ENCODE data around the gene WDR7. TPM values are rescaled to one million over a fixed set of nuclear protein-coding genes. Genes with fewer than 3 reads are reported as not detected.
A peak's percentile ranks its signal among the peaks of the same experiment; 100 is the strongest.

Gene WDR7
- 28.4 and 32.2 TPM in 2 replicates for total RNA-seq

DNA sequence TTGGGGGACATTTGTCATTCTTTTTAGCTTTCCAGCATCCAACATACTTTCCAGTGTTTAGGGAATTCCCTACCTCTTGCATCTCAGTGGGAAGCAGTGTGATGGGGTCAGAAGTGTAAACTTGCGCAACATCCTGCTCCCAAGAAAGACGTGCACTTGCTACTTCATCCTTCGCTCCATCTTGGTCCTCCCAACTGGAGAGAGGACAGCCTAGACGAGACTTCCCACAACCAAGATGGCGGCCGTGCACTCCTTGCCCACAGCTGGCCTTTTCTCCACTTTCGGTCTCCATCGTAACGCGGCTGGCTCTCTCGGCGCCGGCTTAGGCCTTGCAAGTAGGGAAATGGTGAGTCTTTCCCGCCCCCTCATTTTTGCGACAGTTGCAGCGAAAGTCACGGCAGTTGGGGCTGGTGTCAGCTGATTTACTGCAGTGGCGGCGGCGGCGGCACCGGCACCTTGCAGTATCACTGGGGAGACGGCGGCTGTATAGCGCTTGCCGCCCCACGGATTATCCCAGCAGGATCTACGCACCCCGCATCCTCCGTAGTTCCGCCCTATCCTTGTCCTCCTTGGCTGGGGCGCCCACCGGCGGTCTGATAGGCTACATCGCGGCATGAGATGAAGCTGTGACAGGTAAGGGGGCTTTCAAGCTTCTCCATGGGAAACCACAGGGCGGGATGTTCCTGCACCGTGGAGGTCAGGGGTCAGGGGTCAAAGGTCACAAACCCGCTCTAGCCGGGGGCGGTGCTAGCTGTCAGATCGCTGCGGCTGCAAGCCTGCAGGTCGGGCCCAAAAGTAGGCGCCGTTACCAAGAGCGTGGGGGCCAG is at the start of gene WDR7:
TSS of gene WDR7 (plus strand) at position 416 of the 827 bp plus-strand sequence. CDS start 21,157 bp downstream, outside the sequence.
- peak; percentile 94 for DNase-seq (ENCODE audit: low spot score)
- peak within 1 kb of the TSS; percentile 94 for H3K27ac Mint-ChIP-seq
- intact Hi-C loops (cut with micrococcal nuclease), result loop anchor here (1.0 to 5.0 kb wide), 7 partner anchors 13 to 981 kb away; partner anchors contain the start of genes FECH and TXNL1
- H3K36me3 Mint-ChIP-seq (ENCODE audit: low read depth), result peaks cover 11% of the 10 kb centered on the region
- H3K27me3 Mint-ChIP-seq (ENCODE audit: insufficient read depth), result no peaks in the 10 kb centered on the region
- H3K4me3 Mint-ChIP-seq, result peak within 1 kb of the TSS; percentile 89
- peaks cover 4% of the 10 kb centered on the region for H3K9me3 Mint-ChIP-seq
- peaks cover 72% of the 10 kb centered on the region for H3K4me1 Mint-ChIP-seq (ENCODE audit: low read depth)

DNA sequence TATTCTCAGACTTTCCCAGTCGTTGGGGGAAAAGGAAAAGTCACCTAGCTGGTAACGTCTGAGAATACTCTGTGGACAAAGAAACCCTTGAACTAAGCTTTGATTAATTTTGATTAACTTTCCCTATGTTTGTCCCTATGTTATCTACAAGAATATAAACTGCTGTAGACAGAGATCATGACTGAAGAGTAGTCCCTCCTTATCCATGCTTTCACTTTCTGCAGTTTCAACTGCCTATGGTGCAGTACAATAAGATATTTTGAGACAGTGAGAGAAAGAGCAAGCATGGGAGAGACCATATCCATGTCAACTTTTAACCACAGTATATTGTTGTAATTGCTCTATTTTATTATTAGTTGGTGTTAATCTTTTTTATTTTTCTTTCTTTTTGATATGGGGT is 44.5 kb upstream of the WDR7 start:
- Mint-ChIP-seq H3K4me3 (no peak overlapping the region), H3K36me3 (ENCODE audit: low read depth) (peaks cover 21% of the 10 kb centered on the region)

DNA sequence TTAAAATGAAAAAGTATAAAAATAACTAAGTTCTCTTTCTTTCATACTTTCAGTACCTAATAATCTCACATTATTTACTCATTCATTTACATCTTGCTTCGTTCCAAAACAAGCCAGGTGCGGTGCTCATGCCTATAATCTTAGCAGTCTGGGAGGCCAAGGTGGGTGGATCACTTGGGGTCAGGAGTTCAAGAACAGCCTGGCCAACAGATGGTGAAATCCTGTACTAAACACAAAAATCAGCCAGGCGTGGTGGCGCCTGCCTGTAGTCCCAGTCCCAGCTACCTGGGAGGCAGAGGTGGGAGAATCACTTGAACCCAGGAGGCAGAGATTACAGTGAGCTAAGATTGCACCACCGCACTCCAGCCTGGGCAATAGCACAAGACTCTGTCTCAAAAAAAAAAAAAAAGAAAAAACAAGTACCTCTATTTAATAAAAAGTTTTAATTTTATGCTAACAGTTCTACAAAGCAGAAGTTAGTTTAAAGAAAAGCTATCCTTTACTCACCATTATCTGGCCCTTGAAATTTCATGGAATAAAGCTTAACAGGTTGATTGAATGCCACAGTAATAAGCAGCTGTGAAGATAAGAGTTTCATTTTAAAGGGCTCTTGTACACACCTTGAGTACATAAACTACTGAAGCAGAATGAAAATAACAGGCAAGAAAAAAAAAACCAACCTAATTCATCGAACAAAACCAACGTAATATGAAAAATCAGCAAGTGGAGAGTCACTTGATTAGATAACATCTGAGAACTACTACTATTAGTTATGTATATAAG is 35.2 kb upstream of the WDR7 start:
- H3K4me3 Mint-ChIP-seq, result no peak overlapping the region
- peaks cover 43% of the 10 kb centered on the region for H3K36me3 Mint-ChIP-seq (ENCODE audit: low read depth)

More for the DNA sequence above, 44.5 kb upstream of the WDR7 start:
- H3K4me1 Mint-ChIP-seq (ENCODE audit: low read depth), result no peaks in the 10 kb centered on the region
- H3K27me3 Mint-ChIP-seq (ENCODE audit: insufficient read depth), result no peaks in the 10 kb centered on the region
- intact Hi-C loops (cut with micrococcal nuclease), result no loop called here
- H3K27ac Mint-ChIP-seq, result no peak overlapping the region
- H3K9me3 Mint-ChIP-seq, result no peaks in the 10 kb centered on the region
- no peak for DNase-seq (ENCODE audit: low spot score)

DNA sequence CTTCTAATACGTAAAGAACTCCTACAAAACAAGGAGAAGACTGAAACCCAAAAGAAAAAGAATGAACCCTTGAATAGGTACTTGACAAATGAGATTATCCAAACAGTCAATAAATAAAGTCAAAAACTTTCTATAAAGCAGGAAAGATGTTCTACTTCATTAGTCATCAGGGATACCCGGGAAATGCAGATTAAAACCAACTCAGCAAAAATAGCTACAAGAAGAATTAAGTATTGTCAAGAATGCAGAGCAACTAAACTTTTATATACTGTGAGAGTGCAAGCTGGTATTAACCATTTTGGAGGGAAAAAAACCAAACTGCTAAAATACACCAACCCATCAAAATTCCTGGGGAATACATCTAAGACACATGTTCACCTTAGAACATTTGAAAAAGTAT is 23.2 kb upstream of the WDR7 start:
- DNase-seq (ENCODE audit: low spot score), result no peak
- H3K27me3 Mint-ChIP-seq (ENCODE audit: insufficient read depth), result no peaks in the 10 kb centered on the region
- H3K4me3 Mint-ChIP-seq, result no peak overlapping the region
- no peak overlapping the region for H3K27ac Mint-ChIP-seq
- peaks cover 16% of the 10 kb centered on the region for H3K36me3 Mint-ChIP-seq (ENCODE audit: low read depth)
- intact Hi-C loops (cut with micrococcal nuclease), result no loop called here
- peaks cover 31% of the 10 kb centered on the region for H3K4me1 Mint-ChIP-seq (ENCODE audit: low read depth)
- no peaks in the 10 kb centered on the region for H3K9me3 Mint-ChIP-seq

More for the DNA sequence above, 35.2 kb upstream of the WDR7 start:
- no peak for DNase-seq (ENCODE audit: low spot score)
- H3K9me3 Mint-ChIP-seq, result no peaks in the 10 kb centered on the region
- intact Hi-C loops (cut with micrococcal nuclease), result no loop called here
- H3K4me1 Mint-ChIP-seq (ENCODE audit: low read depth), result no peaks in the 10 kb centered on the region
- H3K27ac Mint-ChIP-seq, result no peak overlapping the region
- no peaks in the 10 kb centered on the region for H3K27me3 Mint-ChIP-seq (ENCODE audit: insufficient read depth)

DNA sequence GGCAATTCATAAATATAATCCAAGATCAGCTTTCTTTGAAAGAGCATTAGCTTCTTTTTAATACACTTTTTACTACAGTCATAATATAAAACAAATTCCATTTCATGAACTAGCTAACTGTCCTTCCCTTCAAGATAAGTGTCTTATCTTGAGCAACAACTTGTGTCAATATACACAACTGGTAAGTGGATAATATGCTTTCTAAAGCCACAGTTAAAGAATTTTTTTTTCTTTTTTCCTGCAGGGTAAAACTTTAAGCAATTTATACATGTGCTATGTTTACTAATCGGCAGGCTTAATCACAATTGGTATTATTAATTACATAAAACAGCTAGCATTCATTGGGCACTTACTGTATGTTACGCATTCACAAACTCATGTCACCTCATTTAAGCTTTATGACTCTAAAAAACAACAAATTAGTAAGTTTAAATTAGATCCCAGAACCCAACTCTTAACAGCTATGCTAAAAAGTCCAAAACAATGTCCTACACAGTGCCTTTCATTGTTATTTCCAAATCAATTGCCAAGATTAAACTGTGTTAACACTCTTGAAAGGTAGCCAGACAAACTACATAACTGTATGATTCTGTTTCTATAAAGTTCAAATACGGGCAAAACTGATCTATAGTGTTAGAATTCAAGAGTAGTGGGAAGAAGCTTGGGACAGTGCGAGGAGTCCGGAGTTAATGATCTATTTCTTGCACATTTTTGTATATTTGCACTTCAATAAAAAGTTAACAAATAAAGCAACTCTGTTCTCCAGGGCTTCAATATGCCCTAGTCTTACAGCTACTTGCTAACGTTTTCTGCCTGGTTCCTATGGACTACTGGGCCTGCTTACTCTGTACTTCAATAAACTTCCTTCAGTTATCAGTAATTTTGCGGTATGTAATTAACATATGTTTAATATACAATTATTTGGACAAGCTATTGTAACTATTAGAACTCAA is 18.8 kb upstream of the WDR7 start:
- peaks cover 55% of the 10 kb centered on the region for H3K4me1 Mint-ChIP-seq (ENCODE audit: low read depth)

DNA sequence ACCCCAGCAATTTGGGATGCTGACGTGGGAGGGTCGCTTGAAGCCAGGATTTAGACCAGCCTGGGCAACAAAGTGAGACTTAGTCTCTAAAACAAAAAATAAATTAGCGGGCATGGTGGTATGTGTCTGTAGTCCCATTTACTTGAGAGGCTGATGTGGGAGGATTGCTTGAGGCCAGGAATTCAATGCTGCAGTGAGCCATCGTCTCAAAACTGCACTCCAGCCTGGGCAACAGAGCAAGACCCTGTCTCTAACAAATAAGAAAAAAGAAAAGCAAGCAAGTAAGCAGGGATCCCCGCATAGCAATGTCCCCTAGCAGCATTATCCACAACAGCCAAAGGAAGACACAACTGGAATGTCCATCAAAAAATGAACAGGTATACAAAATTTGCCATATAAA is 16.2 kb upstream of the WDR7 start:
- H3K36me3 Mint-ChIP-seq (ENCODE audit: low read depth), result peaks cover 26% of the 10 kb centered on the region
- no peak for DNase-seq (ENCODE audit: low spot score)
- intact Hi-C loops (cut with micrococcal nuclease), result loop anchor here (5.0 kb wide), 3 partner anchors 367 to 1407 kb away; partner anchors contain the start of genes NEDD4L and TCF4
- H3K27me3 Mint-ChIP-seq (ENCODE audit: insufficient read depth), result no peaks in the 10 kb centered on the region
- H3K4me1 Mint-ChIP-seq (ENCODE audit: low read depth), result peaks cover 63% of the 10 kb centered on the region
- no peaks in the 10 kb centered on the region for H3K9me3 Mint-ChIP-seq
- H3K4me3 Mint-ChIP-seq, result peak overlapping the region; percentile 8
- H3K27ac Mint-ChIP-seq, result no peak overlapping the region

More for the DNA sequence above, 18.8 kb upstream of the WDR7 start:
- intact Hi-C loops (cut with micrococcal nuclease), result no loop called here
- Mint-ChIP-seq H3K36me3 (ENCODE audit: low read depth) (peaks cover 22% of the 10 kb centered on the region), H3K4me3 (no peak overlapping the region), H3K27ac (no peak overlapping the region), H3K9me3 (no peaks in the 10 kb centered on the region), H3K27me3 (ENCODE audit: insufficient read depth) (no peaks in the 10 kb centered on the region)
- no peak for DNase-seq (ENCODE audit: low spot score)

DNA sequence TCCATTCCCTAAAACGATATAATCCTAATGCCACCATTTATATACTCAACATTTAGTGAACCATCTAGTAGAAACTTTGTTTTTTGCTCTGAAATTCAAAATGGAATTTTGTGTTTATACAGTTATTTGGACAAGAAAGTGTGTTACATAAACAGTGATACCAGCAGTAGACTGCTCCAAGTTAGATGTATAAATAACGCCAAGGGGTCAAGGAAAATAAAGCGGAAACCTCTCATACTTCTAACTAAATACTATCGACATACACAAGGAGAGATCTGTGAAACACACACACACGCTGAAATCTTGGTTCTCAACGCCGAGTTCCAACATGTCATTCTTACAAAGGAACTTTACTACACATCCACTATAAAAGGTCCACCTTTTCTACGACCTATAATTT is 14.0 kb upstream of the WDR7 start:
- peak overlapping the region; percentile 97 for H3K27ac Mint-ChIP-seq
- no peaks in the 10 kb centered on the region for H3K27me3 Mint-ChIP-seq (ENCODE audit: insufficient read depth)
- peak overlapping the region; percentile 99 for H3K4me3 Mint-ChIP-seq
- no peaks in the 10 kb centered on the region for H3K9me3 Mint-ChIP-seq
- H3K36me3 Mint-ChIP-seq (ENCODE audit: low read depth), result peaks cover 26% of the 10 kb centered on the region
- DNase-seq (ENCODE audit: low spot score), result no peak
- intact Hi-C loops (cut with micrococcal nuclease), result loop anchor here (2.0 to 5.0 kb wide), 4 partner anchors 365 to 1405 kb away; partner anchors contain the start of genes NEDD4L and TCF4
- peaks cover 55% of the 10 kb centered on the region for H3K4me1 Mint-ChIP-seq (ENCODE audit: low read depth)

DNA sequence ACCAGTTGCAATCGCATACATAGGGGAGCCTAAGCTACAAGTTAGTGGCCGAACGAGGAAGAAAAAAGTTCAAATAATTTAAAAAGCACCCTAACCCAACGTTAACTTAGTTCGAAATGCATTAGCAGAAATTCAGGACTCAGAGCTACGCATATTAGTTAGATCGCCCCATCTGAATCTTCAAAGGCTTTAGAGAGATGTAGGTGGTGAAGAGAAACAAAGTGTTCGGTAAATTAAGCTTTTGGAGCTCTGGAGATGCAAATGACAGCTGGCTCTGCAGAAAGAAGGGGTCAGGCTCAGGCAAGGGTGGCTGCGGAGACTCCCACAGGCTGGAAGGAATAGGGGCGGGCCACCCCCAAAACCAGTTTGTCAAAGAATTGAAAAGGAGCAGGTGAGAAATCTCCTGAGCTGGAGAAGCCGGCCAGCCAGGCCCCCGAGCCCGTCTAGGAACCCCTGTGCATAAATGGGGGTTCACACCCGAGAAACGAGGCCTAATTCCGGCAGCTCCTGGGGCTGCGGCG is 13.4 kb upstream of the WDR7 start:
- intact Hi-C loops (cut with micrococcal nuclease), result loop anchor here (1.0 to 5.0 kb wide), 7 partner anchors 14 to 1405 kb away; partner anchors contain the start of genes NARS1, NEDD4L, TCF4 and WDR7
- Mint-ChIP-seq H3K27me3 (ENCODE audit: insufficient read depth) (no peaks in the 10 kb centered on the region), H3K4me1 (ENCODE audit: low read depth) (peaks cover 55% of the 10 kb centered on the region), H3K4me3 (peak overlapping the region; percentile 99), H3K27ac (peak overlapping the region; percentile 97), H3K9me3 (no peaks in the 10 kb centered on the region), H3K36me3 (ENCODE audit: low read depth) (peaks cover 22% of the 10 kb centered on the region)
- DNase-seq (ENCODE audit: low spot score), result no peak

DNA sequence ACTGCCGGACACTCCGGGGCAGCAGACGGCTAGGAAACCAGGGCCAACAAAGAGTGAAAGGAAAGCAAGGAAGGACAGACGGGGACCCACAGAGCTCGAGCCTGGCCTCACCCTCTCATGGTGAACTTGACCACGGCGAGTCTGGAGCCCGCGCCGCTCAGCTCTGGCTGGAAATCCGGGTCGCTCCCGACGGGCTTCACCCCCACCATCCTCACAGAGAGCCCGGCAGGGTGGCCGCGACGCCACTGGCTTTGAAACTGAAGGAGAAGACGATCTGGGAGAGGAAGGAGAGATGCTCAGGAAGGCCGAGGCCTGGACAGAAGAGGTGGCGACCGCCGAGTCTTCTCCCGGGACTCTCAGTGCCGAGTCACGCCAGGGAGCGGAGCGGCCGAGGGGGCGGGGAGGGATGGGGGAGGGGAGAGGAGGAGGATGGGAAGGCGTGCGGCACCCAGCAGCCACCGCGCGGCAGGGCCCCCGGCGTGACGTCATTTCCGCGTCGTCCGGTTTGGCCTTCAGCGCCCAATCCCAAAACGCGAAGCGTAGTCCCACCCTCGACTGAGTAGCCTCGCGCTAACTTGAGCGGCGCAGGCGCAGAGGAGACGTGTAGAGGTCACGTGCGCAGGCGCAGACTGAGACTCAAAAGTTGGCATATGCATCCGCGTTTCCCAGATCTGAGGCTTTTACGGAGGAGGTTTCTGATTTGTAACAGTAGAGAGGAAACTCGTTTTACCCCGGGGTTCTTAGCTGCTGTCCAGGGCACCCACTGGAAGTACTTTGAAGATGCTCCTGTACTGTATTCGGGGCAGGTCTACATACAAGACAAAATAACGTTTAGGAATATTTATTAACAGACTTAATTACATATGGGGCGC is 12.7 kb upstream of the WDR7 start, which contains the start of gene TXNL1:
TSS of gene TXNL1 (minus strand) at position 361 of the 872 bp plus-strand sequence. CDS start at position 209, 152 bp downstream.
- DNase-seq (ENCODE audit: low spot score), result peak; percentile 98
- Mint-ChIP-seq H3K9me3 (no peaks in the 10 kb centered on the region), H3K4me3 (peak within 1 kb of the TSS; percentile 99), H3K27ac (peak within 1 kb of the TSS; percentile 97), H3K4me1 (ENCODE audit: low read depth) (peaks cover 55% of the 10 kb centered on the region), H3K36me3 (ENCODE audit: low read depth) (peaks cover 20% of the 10 kb centered on the region), H3K27me3 (ENCODE audit: insufficient read depth) (no peaks in the 10 kb centered on the region)
- intact Hi-C loops (cut with micrococcal nuclease), result loop anchor here (1.0 to 5.0 kb wide), 6 partner anchors 13 to 1404 kb away; partner anchors contain the start of genes NARS1, NEDD4L, TCF4 and WDR7

DNA sequence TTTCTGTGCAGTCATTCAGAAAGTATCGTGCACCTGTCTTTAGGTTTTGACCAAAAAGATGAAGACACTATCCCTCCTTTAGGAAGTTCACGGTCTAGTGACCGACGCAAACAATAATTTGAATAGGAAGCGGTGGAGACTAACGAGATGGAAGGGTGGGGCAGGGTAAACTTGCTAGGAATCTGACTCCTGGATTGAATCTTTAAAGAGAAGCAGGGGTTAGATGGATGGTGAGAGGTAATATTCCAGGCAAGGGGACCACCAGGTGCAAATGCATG is 12.1 kb upstream of the WDR7 start:
- H3K36me3 Mint-ChIP-seq (ENCODE audit: low read depth), result peaks cover 17% of the 10 kb centered on the region
- H3K27me3 Mint-ChIP-seq (ENCODE audit: insufficient read depth), result no peaks in the 10 kb centered on the region
- peaks cover 54% of the 10 kb centered on the region for H3K4me1 Mint-ChIP-seq (ENCODE audit: low read depth)
- H3K27ac Mint-ChIP-seq, result peak overlapping the region; percentile 97
- no peaks in the 10 kb centered on the region for H3K9me3 Mint-ChIP-seq
- no peak for DNase-seq (ENCODE audit: low spot score)
- intact Hi-C loops (cut with micrococcal nuclease), result loop anchor here (2.0 to 5.0 kb wide), 4 partner anchors 363 to 1403 kb away; partner anchors contain the start of genes NARS1, NEDD4L and TCF4
- H3K4me3 Mint-ChIP-seq, result peak overlapping the region; percentile 99

DNA sequence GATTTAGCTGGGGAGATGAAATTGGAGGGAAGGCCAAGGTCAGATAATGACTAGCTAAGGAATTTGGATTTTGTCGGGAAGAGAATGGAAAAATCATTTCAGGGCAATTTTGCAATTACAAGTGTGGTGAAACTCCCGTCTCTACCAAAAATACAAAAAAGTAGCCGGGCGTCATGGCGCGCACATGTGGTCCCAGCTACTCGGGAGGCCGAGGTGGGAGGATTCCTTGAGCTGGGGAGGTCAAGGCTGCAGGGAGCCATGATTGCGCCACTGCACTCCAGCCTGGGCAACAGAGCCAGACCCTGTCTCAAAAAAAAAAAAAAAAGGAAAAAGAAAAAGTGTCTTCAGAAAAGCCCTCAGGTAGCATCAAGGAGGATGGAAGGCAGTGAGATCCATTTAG is 11.6 kb upstream of the WDR7 start:
- Mint-ChIP-seq H3K36me3 (ENCODE audit: low read depth) (peaks cover 15% of the 10 kb centered on the region), H3K27ac (peak overlapping the region; percentile 97), H3K4me3 (peak overlapping the region; percentile 99), H3K4me1 (ENCODE audit: low read depth) (peaks cover 49% of the 10 kb centered on the region), H3K9me3 (no peaks in the 10 kb centered on the region), H3K27me3 (ENCODE audit: insufficient read depth) (no peaks in the 10 kb centered on the region)
- intact Hi-C loops (cut with micrococcal nuclease), result loop anchor here (2.0 to 5.0 kb wide), 4 partner anchors 363 to 1403 kb away; partner anchors contain the start of genes NARS1, NEDD4L and TCF4
- DNase-seq (ENCODE audit: low spot score), result no peak

Measured in activated T-helper 1 cell treated with anti-CD3 and anti-CD28 coated beads, Interleukin-12 subunit alpha, Interleukin-12 subunit beta, Interleukin-2, Interleukin-4 antibody, amounts not matched to agents 30 ng/mL and 10 ng/mL and 1 ng/mL, durations not matched to agents 14 hours and 24 hours and 36 hours (primary cell).